Measurements from ENCODE around the gene BCAS3.

Gene BCAS3

GRCh38 chr17:61360318-61360943 is 682.8 kb downstream of the BCAS3 start:
- POLR2A ChIA-PET = no interaction called here
- no peak for DNase-seq (ENCODE audit: extremely low spot score)
- no peak for TF ChIP-seq CTCF (IDR thresholded peaks at IDR 0.05; ENCODE audit: control extremely low read depth, extremely low read depth, low read depth, missing control alignments)
- CTCF ChIA-PET = no interaction called here

- POLR2A ChIA-PET = no interaction called here
- CTCF ChIA-PET = no interaction called here
- no peak for TF ChIP-seq CTCF (IDR thresholded peaks at IDR 0.05; ENCODE audit: control extremely low read depth, extremely low read depth, low read depth, missing control alignments)
- no peak for DNase-seq (ENCODE audit: extremely low spot score)
Measured at GRCh38 chr17:61361084-61361483, 683.4 kb downstream of the BCAS3 start.

GRCh38 chr17:61362396-61362795 is 684.7 kb downstream of the BCAS3 start:
- POLR2A ChIA-PET = no interaction called here
- DNase-seq (ENCODE audit: extremely low spot score) = no peak
- TF ChIP-seq CTCF (IDR thresholded peaks at IDR 0.05; ENCODE audit: control extremely low read depth, extremely low read depth, low read depth, missing control alignments) = no peak
- CTCF ChIA-PET = interaction anchor here (1.3 kb wide), 1 partner anchor 13 kb away, joined by 3 read pairs; no protein-coding TSS in a partner anchor

GRCh38 chr17:61362852-61363600 is 685.4 kb downstream of the BCAS3 start:
- DNase-seq (ENCODE audit: extremely low spot score) = no peak
- no peak for TF ChIP-seq CTCF (IDR thresholded peaks at IDR 0.05; ENCODE audit: control extremely low read depth, extremely low read depth, low read depth, missing control alignments)
- POLR2A ChIA-PET = no interaction called here
- CTCF ChIA-PET = interaction anchor here (1.3 kb wide), 1 partner anchor 12 kb away, joined by 3 read pairs; no protein-coding TSS in a partner anchor

GRCh38 chr17:61363601-61364462 is 686.2 kb downstream of the BCAS3 start:
- DNase-seq (ENCODE audit: extremely low spot score) = no peak
- POLR2A ChIA-PET = no interaction called here
- TF ChIP-seq CTCF (IDR thresholded peaks at IDR 0.05; ENCODE audit: control extremely low read depth, extremely low read depth, low read depth, missing control alignments) = no peak
- CTCF ChIA-PET = interaction anchor here (1.4 kb wide), 1 partner anchor 12 kb away, joined by 4 read pairs; no protein-coding TSS in a partner anchor

GRCh38 chr17:61364463-61364846 is 686.8 kb downstream of the BCAS3 start:
- TF ChIP-seq CTCF (IDR thresholded peaks at IDR 0.05; ENCODE audit: control extremely low read depth, extremely low read depth, low read depth, missing control alignments) = no peak
- CTCF ChIA-PET = interaction anchor here (1.4 to 1.7 kb wide), 2 partner anchors 11 to 13 kb away, joined by 4 to 5 read pairs; no protein-coding TSS in a partner anchor
- DNase-seq (ENCODE audit: extremely low spot score) = no peak
- POLR2A ChIA-PET = no interaction called here
